ENCODE results near the gene PLEKHS1.

The PLEKHS1 gene

DNA sequence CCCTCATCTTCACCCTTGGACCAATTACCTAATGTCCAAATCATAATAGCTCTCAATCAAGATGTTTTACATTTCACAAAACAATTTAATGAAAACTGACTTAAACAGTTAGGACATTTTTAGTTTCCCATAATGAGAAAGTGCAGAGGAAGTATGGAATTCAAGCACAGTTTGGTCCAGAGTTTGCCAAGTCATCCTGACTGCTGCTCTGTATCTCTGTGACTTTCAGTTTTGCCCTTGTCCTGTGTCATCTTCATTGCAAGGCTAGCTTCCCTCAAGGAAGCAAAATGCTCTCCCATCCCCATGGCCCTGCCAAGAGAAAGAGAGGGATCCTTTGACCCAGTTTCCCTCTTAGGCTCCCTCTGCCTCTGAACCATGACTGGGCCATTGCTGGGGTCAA is 7.9 kb upstream of the PLEKHS1 start:
- H3K9me3 ChIP-seq (replicated peaks; ENCODE audit: low read length), result no peaks in the 10 kb centered on the region
- H3K27me3 ChIP-seq (ENCODE audit: control insufficient read depth, insufficient read depth, low read length), result peaks cover 3% of the 10 kb centered on the region
- no peak overlapping the region for H3K9ac ChIP-seq (ENCODE audit: low read depth, low read length)
- H3K4me2 ChIP-seq (ENCODE audit: low read length), result no peak overlapping the region
- no peak overlapping the region for H3K4me3 ChIP-seq (ENCODE audit: low read length)
- no peaks in the 10 kb centered on the region for H3K4me1 ChIP-seq (ENCODE audit: control insufficient read depth, insufficient read depth, low read length)
- H3K36me3 ChIP-seq (ENCODE audit: insufficient read depth, low read length), result no peaks in the 10 kb centered on the region

DNA sequence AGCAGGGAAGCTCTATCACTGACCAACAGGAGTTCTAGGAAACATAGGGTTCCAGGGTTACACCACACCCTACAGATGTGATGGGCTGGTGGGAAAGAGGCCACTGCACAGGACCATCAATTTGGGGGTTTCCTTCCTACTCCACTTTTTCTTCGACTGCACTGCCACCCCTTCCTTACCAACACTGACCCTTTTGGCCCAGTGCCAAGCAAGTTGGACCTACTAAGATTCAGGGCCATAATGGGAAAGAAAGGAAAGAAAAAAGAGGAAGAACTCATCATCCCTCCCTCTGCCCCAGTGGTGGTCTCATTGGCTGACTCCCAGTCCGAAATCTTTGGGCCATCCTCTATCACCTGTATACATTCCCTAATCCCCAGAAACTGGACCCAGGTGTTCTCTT is 6.1 kb upstream of the PLEKHS1 start:
- Histone ChIP-seq H3K4me1 (ENCODE audit: control insufficient read depth, insufficient read depth, low read length) (no peaks in the 10 kb centered on the region), H3K4me2 (ENCODE audit: low read length) (no peak overlapping the region), H3K27me3 (ENCODE audit: control insufficient read depth, insufficient read depth, low read length) (peaks cover 3% of the 10 kb centered on the region), H3K4me3 (ENCODE audit: low read length) (no peak overlapping the region), H3K9me3 (replicated peaks; ENCODE audit: low read length) (no peaks in the 10 kb centered on the region), H3K36me3 (ENCODE audit: insufficient read depth, low read length) (no peaks in the 10 kb centered on the region), H3K9ac (ENCODE audit: low read depth, low read length) (no peak overlapping the region)

DNA sequence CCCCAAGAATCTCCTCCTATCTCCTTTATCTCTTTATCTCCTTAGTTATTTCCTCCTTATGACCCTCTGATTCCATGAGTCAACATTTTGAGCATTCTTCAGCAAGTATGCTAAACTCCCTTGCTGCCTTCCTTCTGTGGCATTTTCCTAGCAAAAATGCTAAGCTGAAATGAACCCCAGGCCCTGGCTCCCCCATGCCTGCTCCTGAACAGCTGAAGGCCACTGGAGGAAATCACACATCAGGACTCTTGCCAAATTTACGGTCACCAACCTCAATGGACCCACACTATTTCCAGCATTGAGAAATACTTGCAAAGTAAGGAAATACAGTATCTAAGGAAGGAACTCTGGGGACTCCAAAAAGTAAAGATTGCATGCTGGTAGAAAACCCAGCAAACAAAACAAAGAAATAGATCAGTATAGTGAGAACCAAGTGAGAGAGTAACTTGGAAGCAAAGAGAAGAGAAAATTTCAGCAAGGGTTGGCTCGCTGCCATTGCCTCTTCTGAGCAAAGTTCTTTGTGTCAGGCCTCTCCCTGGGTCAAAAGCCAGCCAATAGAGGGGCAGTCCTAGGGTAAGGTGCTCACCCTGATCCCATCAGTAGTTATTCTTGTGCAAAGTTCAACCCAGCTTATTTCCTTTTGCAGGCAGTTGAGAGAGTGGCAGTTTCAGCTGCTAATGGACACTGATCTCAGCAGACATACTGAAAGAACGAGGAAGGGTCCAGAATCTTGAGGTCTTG is 5.1 kb upstream of the PLEKHS1 start:
- Histone ChIP-seq H3K4me1 (ENCODE audit: control insufficient read depth, insufficient read depth, low read length) (no peaks in the 10 kb centered on the region), H3K9me3 (replicated peaks; ENCODE audit: low read length) (no peaks in the 10 kb centered on the region), H3K4me2 (ENCODE audit: low read length) (no peak overlapping the region), H3K27me3 (ENCODE audit: control insufficient read depth, insufficient read depth, low read length) (peaks cover 3% of the 10 kb centered on the region), H3K9ac (ENCODE audit: low read depth, low read length) (no peak overlapping the region), H3K4me3 (ENCODE audit: low read length) (no peak overlapping the region), H3K36me3 (ENCODE audit: insufficient read depth, low read length) (no peaks in the 10 kb centered on the region)

DNA sequence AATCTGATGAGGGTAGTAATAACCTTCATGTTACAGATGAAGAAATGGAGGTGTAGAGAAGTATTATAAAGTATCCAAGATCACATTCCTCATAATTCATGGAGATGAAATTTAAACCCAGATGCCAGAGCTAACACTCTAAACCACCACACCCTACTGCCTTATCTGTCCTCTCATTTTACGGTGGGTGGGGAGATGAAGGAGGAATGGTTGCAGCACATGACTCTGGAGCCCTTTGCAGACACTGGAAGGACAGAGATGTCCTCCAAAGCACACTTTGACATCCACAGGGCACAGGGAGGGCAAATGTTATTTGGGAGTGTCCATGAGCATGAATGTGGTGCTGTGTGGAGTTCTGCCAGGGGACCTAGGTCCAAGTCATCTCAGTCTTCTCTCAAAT is 1.1 kb downstream of the PLEKHS1 start:
- H3K4me1 ChIP-seq (ENCODE audit: control insufficient read depth, insufficient read depth, low read length), result no peaks in the 10 kb centered on the region
- no peak overlapping the region for H3K4me2 ChIP-seq (ENCODE audit: low read length)
- H3K36me3 ChIP-seq (ENCODE audit: insufficient read depth, low read length), result no peaks in the 10 kb centered on the region
- H3K9ac ChIP-seq (ENCODE audit: low read depth, low read length), result no peak overlapping the region
- no peaks in the 10 kb centered on the region for H3K9me3 ChIP-seq (replicated peaks; ENCODE audit: low read length)
- no peak overlapping the region for H3K4me3 ChIP-seq (ENCODE audit: low read length)
- peaks cover 3% of the 10 kb centered on the region for H3K27me3 ChIP-seq (ENCODE audit: control insufficient read depth, insufficient read depth, low read length)

DNA sequence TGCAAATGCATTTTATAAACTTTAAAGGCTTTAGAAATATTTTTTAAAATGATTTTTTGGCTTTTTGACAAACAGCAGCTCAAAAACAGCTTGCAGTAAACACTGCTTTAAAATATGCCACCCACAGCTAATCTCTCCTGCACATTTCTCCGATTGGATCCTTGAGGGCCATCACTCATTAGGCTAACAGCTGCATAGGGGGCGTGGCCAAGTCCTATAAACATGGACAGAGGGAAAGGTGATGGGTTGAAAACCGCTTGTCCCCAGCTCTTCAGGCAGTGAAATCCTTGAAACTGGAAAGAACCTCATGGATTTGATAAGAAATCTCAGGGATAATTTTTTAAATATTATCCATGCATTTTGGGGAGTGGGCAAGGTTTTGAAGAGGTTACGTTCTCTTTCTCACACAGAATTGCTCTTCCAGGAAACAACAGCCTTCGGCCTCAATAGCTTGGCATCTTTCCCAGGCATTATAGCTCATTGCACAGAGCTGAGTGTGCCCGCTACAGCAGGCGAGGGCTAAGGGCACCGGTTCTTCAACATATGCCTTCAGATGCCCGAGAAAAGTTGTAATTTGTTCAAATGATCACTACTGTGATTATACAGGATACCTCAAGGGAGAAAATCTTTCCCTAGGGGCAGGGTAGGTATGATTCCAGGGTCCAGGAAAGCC is 1.7 kb downstream of the PLEKHS1 start:
- Histone ChIP-seq H3K36me3 (ENCODE audit: insufficient read depth, low read length) (no peaks in the 10 kb centered on the region), H3K4me3 (ENCODE audit: low read length) (no peak overlapping the region), H3K4me2 (ENCODE audit: low read length) (no peak overlapping the region), H3K4me1 (ENCODE audit: control insufficient read depth, insufficient read depth, low read length) (no peaks in the 10 kb centered on the region), H3K9me3 (replicated peaks; ENCODE audit: low read length) (no peaks in the 10 kb centered on the region), H3K27me3 (ENCODE audit: control insufficient read depth, insufficient read depth, low read length) (no peaks in the 10 kb centered on the region), H3K9ac (ENCODE audit: low read depth, low read length) (no peak overlapping the region)

DNA sequence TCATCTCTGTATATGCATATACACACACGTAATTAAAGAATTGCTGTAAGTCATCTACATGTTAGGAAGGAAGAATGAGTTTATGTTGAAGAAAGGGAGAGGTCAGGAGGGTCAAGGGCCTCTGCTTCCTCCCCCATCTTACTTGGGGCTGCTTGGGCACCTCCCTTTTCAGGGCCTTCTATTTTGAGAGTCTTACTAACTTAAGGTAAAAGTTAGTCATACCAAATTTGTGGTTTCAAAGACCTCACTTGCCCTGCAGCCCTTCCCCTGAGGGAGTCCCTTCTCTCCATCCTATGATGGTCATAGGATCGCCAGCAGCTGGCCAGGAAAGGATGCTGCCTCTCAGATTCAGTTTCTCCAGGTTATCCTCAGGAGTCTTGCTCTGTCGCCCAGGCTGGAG is 2.6 kb downstream of the PLEKHS1 start:
- H3K9ac ChIP-seq (ENCODE audit: low read depth, low read length), result no peak overlapping the region
- H3K4me2 ChIP-seq (ENCODE audit: low read length), result no peak overlapping the region
- no peaks in the 10 kb centered on the region for H3K9me3 ChIP-seq (replicated peaks; ENCODE audit: low read length)
- H3K36me3 ChIP-seq (ENCODE audit: insufficient read depth, low read length), result no peaks in the 10 kb centered on the region
- no peaks in the 10 kb centered on the region for H3K27me3 ChIP-seq (ENCODE audit: control insufficient read depth, insufficient read depth, low read length)
- no peaks in the 10 kb centered on the region for H3K4me1 ChIP-seq (ENCODE audit: control insufficient read depth, insufficient read depth, low read length)
- H3K4me3 ChIP-seq (ENCODE audit: low read length), result no peak overlapping the region

DNA sequence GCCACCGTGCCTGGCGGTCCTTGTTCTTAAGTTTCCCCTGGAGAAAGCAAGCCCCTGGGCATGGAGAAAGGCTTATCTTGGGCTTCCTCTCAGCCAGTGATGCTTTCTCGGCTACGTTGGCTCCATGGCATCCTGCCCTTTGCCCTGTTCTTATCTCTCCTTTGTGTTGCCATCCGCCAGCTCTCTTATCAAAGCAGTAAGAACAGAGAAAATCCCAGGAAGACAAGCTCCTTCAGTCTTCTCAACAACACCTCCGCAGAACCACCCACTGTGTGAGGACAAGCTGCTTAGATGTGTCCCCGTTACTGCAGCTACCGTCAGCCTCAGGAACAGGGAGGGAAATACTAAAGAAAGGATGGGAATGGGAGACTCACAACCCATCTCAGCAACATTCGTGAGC is 3.3 kb downstream of the PLEKHS1 start:
- no peaks in the 10 kb centered on the region for H3K9me3 ChIP-seq (replicated peaks; ENCODE audit: low read length)
- no peak overlapping the region for H3K4me2 ChIP-seq (ENCODE audit: low read length)
- no peaks in the 10 kb centered on the region for H3K4me1 ChIP-seq (ENCODE audit: control insufficient read depth, insufficient read depth, low read length)
- no peaks in the 10 kb centered on the region for H3K27me3 ChIP-seq (ENCODE audit: control insufficient read depth, insufficient read depth, low read length)
- H3K36me3 ChIP-seq (ENCODE audit: insufficient read depth, low read length), result no peaks in the 10 kb centered on the region
- H3K4me3 ChIP-seq (ENCODE audit: low read length), result no peak overlapping the region
- H3K9ac ChIP-seq (ENCODE audit: low read depth, low read length), result no peak overlapping the region

DNA sequence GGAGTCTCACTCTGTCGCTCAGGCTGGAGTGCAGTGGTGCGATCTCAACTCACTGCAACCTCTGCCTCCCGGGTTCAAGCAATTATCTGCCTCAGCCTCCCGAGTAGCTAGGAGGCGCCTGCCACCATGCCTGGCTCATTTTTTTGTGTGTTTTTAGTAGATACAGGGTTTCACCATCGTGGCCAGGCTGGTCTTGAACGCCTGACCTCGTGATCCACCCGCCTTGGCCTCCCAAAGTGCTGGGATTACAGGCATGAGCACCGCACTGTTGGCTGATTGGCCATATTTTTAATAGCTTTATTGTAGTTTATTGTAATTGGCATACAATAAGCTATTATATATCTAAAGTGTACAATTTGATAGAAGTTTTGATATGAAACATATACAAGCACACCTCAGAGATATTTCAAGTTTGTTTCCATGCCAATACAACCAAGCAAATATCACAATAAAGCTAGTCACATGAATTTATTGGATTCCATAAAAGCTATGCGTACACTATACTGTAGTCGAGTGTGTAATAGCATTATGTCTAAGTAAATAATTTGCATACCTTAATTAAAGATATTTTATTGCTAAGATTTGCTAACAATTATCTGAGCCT is 5.6 kb downstream of the PLEKHS1 start:
- H3K9me3 ChIP-seq (replicated peaks; ENCODE audit: low read length), result no peaks in the 10 kb centered on the region
- H3K4me1 ChIP-seq (ENCODE audit: control insufficient read depth, insufficient read depth, low read length), result no peaks in the 10 kb centered on the region
- no peak overlapping the region for H3K4me3 ChIP-seq (ENCODE audit: low read length)
- no peaks in the 10 kb centered on the region for H3K36me3 ChIP-seq (ENCODE audit: insufficient read depth, low read length)
- no peak overlapping the region for H3K4me2 ChIP-seq (ENCODE audit: low read length)
- no peaks in the 10 kb centered on the region for H3K27me3 ChIP-seq (ENCODE audit: control insufficient read depth, insufficient read depth, low read length)
- H3K9ac ChIP-seq (ENCODE audit: low read depth, low read length), result no peak overlapping the region

DNA sequence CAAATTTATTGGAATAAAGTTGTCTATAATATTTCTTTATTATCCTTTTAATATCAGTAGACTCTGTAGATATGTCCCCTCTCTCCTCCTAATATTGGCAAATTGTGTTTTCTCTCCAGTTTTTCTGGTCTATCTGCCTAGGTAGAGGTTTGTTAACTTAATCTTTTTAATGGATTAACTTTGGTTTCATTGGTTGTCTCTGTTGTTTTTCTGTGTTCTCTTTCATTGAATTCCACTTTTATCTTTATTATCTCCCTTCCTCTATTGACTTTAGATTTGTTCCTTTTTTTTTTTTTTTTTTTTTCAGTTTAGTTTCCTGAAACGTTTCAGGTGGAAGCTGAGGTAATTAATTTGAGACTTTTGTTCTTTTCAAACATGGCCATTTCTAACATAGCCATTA is 10.6 kb downstream of the PLEKHS1 start:
- Histone ChIP-seq H3K27me3 (ENCODE audit: control insufficient read depth, insufficient read depth, low read length) (peaks cover 11% of the 10 kb centered on the region), H3K9ac (ENCODE audit: low read depth, low read length) (no peak overlapping the region), H3K36me3 (ENCODE audit: insufficient read depth, low read length) (no peaks in the 10 kb centered on the region), H3K4me1 (ENCODE audit: control insufficient read depth, insufficient read depth, low read length) (no peaks in the 10 kb centered on the region), H3K4me2 (ENCODE audit: low read length) (no peak overlapping the region), H3K9me3 (replicated peaks; ENCODE audit: low read length) (no peaks in the 10 kb centered on the region), H3K4me3 (ENCODE audit: low read length) (no peak overlapping the region)

DNA sequence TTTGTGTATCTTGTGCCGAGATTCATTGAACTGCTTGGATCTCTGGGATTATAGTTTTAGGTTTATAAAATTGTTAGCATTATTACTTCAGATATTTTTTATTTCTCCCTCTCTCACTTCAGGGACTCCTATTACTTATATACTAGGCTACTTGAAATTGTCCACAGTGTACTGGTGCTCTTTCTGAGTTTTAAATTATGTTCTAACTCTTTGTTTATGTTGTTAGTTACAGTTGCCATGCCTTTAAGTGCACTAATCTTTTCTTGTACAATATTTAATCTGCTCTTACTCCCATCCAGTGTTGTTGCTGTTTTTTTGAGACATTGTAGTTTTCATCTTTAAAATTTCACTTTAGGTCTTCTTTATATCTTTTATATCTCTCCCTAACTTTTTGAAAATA is 13.1 kb downstream of the PLEKHS1 start:
- Histone ChIP-seq H3K27me3 (ENCODE audit: control insufficient read depth, insufficient read depth, low read length) (peaks cover 32% of the 10 kb centered on the region), H3K4me3 (ENCODE audit: low read length) (no peak overlapping the region), H3K4me2 (ENCODE audit: low read length) (no peak overlapping the region), H3K9ac (ENCODE audit: low read depth, low read length) (no peak overlapping the region), H3K4me1 (ENCODE audit: control insufficient read depth, insufficient read depth, low read length) (no peaks in the 10 kb centered on the region), H3K36me3 (ENCODE audit: insufficient read depth, low read length) (no peaks in the 10 kb centered on the region), H3K9me3 (replicated peaks; ENCODE audit: low read length) (no peaks in the 10 kb centered on the region)

DNA sequence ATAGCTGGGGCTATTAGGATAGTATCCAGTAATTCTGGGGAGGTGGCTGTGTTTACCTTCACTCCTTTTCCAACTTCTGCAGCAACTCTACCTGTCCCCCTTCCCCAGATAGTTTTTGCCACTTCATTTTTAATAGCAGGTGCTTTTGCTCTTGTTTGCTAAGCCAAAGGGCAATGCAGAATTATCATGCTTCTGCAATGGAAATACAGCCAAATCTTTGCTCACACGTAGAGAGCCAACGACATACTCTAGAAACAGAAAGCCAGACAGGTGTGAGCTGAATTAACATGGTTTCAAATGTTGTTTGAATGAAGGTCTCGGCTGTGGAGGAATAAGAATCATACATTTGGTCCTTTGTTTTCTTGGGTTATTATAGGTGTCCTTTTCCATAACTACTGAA is 14.4 kb downstream of the PLEKHS1 start:
- Histone ChIP-seq H3K9me3 (replicated peaks; ENCODE audit: low read length) (no peaks in the 10 kb centered on the region), H3K4me3 (ENCODE audit: low read length) (no peak overlapping the region), H3K36me3 (ENCODE audit: insufficient read depth, low read length) (no peaks in the 10 kb centered on the region), H3K4me1 (ENCODE audit: control insufficient read depth, insufficient read depth, low read length) (no peaks in the 10 kb centered on the region), H3K4me2 (ENCODE audit: low read length) (no peak overlapping the region), H3K9ac (ENCODE audit: low read depth, low read length) (no peak overlapping the region), H3K27me3 (ENCODE audit: control insufficient read depth, insufficient read depth, low read length) (peaks cover 43% of the 10 kb centered on the region)

DNA sequence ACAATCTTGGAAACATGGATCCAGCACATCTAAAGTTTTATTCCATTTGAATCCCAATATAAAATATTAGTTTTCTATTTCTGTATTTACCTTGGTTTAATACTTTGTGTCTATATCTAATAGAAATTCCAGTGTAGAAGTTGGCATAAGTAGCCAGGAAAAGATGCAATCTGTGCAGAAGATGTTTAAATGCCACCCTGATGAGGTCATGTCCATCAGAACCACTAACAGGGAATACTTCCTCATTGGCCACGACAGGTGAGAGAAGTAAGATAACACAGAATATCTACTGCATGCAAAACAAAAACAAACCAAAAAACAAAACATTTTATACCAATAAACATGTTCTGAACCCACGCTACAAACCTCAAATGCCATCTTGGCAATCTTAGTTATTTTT is 15.7 kb downstream of the PLEKHS1 start:
- no peaks in the 10 kb centered on the region for H3K4me1 ChIP-seq (ENCODE audit: control insufficient read depth, insufficient read depth, low read length)
- no peak overlapping the region for H3K4me2 ChIP-seq (ENCODE audit: low read length)
- H3K27me3 ChIP-seq (ENCODE audit: control insufficient read depth, insufficient read depth, low read length), result peaks cover 47% of the 10 kb centered on the region
- H3K36me3 ChIP-seq (ENCODE audit: insufficient read depth, low read length), result no peaks in the 10 kb centered on the region
- H3K9me3 ChIP-seq (replicated peaks; ENCODE audit: low read length), result no peaks in the 10 kb centered on the region
- H3K9ac ChIP-seq (ENCODE audit: low read depth, low read length), result no peak overlapping the region
- no peak overlapping the region for H3K4me3 ChIP-seq (ENCODE audit: low read length)

All from skeletal muscle satellite cell (primary cell).